DLD1 (cell line): ENCODE measurements around the gene ACTR1B.
"Not testable (repeated sequence)": the region's sequence is repeated elsewhere in the genome, so short reads cannot be mapped to it uniquely, and the experiment has no call there.

Source experiments
- in situ Hi-C: cut with HindIII; loops from 2 replicates; pipeline ENCODE4 v1.10.0; 2017; ENCODE audit warnings: low sequenced_read_pairs

ACTR1B gene

GRCh38 chr2:97691166-97691565 lies 27.3 kb upstream of the ACTR1B start:
- in situ Hi-C loops, result no loop called here

- in situ Hi-C loops, result no loop called here
Measured at GRCh38 chr2:97688062-97688827, 24.4 kb upstream of the ACTR1B start.

DNA sequence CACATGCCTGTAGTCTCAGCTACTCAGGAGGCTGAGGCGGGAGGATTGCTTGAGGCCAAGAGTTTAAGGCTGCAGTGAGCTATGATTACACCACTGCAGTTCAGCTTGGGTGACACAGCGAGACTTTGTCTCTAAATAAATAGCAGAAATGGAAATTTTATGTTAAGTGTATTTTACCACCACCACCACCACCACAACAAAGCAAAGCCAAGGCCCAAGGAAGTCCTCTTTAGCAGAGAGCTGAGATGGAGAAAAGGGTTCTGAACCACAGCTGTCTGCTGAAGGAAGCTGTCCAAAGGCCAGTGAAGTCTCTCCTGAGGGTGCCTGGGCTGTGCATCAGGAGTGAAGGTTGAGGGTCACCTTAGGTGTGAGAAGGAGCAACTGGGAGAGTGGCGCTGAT lies 23.4 kb upstream of the ACTR1B start:
- in situ Hi-C loops, result not testable (repeated sequence)

GRCh38 chr2:97678298-97678697 lies 14.5 kb upstream of the ACTR1B start:
- in situ Hi-C loops, result no loop called here

DNA sequence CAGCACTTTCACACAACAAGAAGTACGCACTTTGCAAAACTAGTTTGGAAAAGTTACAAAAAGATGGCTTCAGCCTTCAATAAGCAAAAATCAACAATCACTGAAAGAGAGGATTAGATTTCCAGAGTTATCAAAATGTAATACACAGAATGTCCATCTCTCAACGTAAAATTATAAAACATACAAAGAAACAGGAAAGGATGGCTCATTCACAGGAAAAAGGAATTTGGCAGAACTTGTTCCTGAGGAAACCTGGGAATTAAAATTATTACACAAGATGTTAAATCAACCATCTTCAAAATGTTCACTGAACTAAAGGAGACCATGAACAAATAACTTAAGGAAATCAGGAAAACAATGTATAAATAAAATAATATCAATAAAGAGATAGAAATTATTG lies 13.6 kb upstream of the ACTR1B start:
- in situ Hi-C loops, result no loop called here

GRCh38 chr2:97676620-97677019 lies 12.8 kb upstream of the ACTR1B start:
- in situ Hi-C loops, result no loop called here

- in situ Hi-C loops, result no loop called here
Measured at GRCh38 chr2:97675430-97676113, 11.7 kb upstream of the ACTR1B start.

DNA sequence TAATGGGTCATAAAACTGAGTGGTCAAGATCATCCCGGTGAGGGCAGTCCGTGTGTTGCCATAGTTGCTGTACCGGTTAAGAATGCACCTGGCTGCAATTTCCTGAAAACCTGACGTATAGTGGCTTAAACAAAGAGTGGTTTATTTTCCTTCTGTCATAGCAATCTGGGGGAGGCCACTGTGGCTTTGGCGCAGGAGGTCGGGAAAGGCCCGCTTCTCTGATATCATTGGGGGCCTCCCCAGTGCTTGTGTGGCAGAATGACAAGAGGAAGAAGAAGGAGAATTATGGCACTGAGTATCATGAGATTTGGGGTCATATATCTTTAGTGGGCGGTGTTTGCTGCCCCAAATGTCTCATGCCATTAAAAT lies 10.1 kb upstream of the ACTR1B start:
- in situ Hi-C loops, result no loop called here

DNA sequence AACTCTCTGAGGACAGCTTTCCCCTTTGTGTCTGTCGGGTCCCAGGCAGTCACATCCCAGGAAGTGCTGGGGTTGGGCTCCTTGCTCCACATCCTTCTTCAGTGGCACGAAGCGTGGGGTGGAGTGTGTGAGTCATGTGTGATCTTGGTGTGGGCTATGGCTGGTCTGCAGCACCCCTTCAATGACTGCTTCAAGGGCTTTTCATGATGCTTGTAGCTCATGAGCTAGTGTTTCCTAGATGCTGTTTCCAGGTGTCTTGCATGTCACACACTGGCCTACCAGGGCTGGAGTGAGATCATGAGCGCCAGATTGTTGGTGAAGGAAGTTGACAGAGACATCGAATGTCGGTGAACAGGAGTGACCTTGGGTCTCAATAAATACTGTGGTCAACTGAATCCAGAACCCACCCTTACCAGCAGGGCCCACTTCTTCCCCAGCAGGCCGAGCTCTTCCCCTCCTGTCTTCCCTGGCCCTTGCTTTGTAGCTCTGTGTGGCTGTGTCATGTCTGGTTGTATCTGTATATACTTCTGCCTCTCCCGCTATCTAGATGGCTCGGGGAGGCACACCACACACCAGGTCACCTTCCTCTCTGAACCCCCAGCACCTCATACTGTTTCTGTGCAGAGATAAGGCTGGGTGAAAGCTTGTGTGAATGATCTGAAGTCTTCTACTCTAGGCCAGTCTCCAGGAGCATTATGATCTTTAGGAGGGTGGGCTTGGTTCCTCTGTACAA lies 9.5 kb upstream of the ACTR1B start:
- in situ Hi-C loops, result no loop called here

DNA sequence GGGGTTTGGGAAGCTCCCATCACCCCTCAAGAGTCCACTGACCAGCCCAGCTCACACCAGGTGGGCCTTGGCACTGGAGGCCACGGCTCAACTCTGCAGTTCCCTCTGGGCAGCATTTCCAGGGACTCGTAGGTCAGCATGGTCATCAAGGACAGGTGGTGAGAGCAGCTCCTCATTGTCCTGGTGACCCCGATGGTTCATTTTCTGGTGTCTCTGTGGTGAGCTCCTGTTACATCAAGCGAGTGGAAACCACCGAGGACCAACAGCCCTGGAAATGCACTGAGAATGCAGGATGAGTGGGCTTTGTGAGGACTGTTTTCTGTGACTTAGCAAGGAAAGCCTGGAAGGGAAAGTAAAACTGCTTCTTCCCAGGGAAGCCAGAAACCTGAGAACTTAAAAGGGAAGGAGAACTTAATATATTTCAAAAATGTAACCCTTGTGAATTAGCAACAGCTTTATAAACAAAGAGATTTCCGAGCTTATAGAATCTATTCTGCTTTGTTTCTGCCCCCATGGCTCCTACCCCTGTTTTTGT lies 8.8 kb upstream of the ACTR1B start:
- in situ Hi-C loops, result not testable (repeated sequence)

DNA sequence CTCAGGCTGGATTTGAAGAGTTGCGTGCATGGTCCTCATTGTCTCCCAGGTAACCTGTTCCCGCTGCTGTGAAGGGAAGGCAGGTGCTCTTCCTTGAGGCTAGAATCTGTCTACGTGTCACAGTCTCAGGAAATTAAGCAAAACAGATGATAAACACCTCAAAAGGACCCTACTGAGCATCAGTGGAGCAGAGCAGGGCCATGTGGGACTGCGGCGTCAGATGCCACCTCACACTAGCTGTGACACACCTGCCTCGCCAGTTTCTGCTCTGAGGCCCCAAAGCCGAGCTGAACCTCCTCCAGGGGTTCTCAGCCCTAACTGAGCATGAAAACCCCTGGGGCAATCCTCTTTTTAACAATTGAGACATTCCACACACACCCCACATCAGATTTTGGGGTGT lies 7.7 kb upstream of the ACTR1B start:
- in situ Hi-C loops, result no loop called here

GRCh38 chr2:97670471-97670870 lies 6.6 kb upstream of the ACTR1B start:
- in situ Hi-C loops, result no loop called here

GRCh38 chr2:97669448-97669847 lies 5.6 kb upstream of the ACTR1B start, which contains the start of gene C2orf92:
TSS of gene C2orf92 (plus strand) at chr2:97669713. CDS start at chr2:97669789, 76 bp downstream.
- in situ Hi-C loops, result no loop called here

DNA sequence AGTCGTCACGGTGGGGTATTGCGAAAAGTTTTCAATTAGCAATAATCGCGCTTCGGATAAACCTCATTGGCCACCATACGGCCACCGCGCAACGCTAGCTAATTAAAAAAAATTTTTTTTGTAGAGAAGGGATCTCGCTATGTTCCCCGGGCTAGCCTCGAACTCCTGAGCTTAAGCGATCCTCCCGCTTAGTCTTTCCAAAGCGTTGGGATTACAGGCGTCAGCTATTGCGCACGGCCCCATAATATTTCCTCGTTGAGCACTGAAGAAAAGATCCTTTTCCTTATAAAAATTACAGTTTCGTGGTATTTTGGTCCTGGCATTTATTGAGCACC lies 759 bp upstream of the ACTR1B start:
- in situ Hi-C loops, result no loop called here

DNA sequence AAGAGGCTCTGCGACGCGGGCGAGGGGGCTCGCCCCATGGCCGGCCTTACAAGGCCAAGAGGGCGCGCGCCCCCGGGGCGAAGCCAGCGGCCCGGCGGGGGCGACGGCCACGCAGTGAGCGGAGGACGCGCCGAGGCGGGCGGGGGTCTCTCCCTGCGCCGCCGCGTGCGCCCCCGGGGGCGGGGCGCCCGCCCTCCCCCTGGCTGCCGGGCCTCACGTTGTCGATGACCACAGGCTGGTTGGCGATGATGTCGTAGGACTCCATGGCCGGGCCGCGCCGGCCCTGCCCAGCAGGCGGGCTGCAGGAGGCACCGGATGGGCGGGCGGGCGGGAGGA lies 250 bp downstream of the ACTR1B start:
- in situ Hi-C loops, result no loop called here

DNA sequence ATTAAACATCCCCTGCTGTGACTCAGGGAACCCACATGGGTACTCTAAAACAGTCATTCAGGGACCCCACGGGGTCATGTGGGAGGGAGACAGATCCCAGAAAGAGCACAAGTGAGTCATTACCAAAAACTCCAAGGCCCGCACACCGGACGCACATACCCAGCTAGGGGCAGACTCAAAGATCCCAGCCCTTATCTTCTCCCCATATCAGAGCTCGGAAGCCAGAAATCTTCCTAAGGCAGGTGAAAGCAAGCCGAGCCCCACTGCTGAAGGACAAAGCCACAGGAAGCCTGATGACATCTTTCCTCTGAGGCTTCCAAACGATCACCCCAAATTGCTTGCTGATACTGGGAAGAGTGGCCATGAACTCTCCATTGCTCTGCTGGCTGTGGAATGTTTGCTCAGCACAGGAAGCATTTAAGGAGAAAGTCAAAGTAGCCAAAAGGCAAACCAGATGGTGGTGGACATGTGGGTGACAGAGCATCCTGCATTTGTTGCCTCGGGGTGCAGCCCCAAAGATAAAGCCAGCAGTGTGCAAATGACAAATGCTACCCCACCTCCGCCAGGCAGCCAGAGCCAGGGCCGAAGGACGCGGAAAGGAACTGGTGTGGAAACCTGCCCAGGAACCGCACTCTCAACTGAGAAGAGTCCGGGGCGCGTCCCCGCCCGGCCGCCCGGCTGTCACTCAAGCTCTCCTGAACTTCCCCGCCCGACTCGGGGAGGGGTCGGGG lies 784 bp downstream of the ACTR1B start:
- in situ Hi-C loops, result no loop called here

DNA sequence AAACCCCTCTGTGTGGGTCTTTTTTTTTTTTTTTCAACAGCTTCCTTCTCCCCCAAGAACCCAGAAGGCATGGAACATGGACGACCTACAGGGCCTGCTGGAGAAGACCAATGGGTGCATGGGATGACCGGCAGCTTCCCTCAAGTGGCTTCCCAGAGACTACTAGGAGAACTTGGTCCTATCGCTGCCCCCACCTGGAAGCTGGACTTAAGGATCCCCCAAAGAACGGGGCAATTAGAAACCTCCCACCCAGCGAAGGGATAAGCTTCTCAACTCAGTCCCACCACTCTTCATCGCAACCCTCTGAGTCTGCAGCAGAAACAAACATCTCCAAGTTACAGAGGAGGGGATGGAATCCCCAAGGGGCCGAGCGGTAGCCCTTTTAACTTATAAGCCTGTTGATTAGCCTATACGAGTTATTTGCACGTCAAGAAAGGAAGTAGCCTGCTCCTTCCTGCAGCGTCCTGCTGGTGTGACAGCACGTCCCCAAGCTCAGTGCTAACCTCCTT lies 1.4 kb downstream of the ACTR1B start:
- in situ Hi-C loops, result no loop called here

- in situ Hi-C loops, result no loop called here
Measured at GRCh38 chr2:97661927-97662326, 1.9 kb downstream of the ACTR1B start.

GRCh38 chr2:97660775-97661389 lies 3.0 kb downstream of the ACTR1B start:
- in situ Hi-C loops, result no loop called here

DNA sequence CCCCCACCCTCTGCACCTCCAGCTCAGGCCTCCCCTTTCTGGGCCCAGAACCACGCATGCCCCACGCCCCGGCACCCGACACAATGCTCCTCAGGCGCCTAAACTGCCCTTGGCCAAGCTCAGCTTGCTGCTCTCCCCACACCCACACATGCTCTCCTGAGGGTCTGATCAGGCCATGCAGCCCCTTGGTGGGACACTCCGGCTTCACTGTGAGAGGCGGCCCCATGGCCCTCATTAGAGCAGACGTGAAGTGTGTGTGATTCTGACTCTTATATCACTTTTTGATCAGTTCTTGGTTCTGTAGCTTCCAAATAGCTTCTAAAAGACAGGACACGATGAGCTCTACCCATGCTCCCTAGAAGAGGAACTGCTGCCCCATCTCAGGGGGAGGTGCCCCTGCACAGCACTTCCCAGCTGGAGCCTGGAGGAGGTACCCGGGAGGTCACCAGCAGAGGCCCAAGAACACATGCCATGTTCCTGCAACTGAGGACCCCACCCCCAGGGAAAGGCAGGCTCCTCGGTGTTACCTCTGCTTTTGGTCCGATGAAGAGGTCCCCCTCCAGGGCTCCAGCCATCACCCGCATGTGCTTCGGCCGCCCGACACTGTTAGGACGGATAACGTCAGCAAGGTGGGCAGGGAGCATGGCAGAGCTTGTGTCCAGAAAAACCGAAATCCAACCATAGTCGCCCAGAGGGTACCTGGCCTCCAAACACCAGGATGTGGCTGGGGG lies 3.6 kb downstream of the ACTR1B start:
- in situ Hi-C loops, result no loop called here
